IPS DF 6.9 (cell line): ENCODE results near the gene CENPA.
"Not testable (repeated sequence)": the region's sequence is repeated elsewhere in the genome, so short reads cannot be mapped to it uniquely, and the experiment has no call there.

Experiments
- DNase-seq: peaks from one replicate; pipeline ENCODE4 v3.0.0-alpha.2; 2013; ENCODE audit warnings: low read depth, low spot score
- H3K27ac ChIP-seq: one replicate; pipeline ENCODE4 v1.5.1; 2013; ENCODE audit warnings: low read length, control low read depth
- H3K27me3 ChIP-seq: 2 replicates; pipeline ENCODE4 v1.6.1; 2013; ENCODE audit warnings: mild to moderate bottlenecking, low read length; ENCODE audit not compliant: control insufficient read depth, insufficient read depth
- H3K36me3 ChIP-seq: 2 replicates; pipeline ENCODE4 v1.6.1; 2013; ENCODE audit warnings: low read length; ENCODE audit not compliant: control insufficient read depth, insufficient read depth
- H3K4me1 ChIP-seq: 2 replicates; pipeline ENCODE4 v1.6.1; 2013; ENCODE audit warnings: low read length; ENCODE audit not compliant: control insufficient read depth, insufficient read depth
- H3K4me3 ChIP-seq: 2 replicates; pipeline ENCODE4 v1.5.1; 2013; ENCODE audit warnings: mild to moderate bottlenecking, low read length
- H3K9me3 ChIP-seq: 2 replicates; pipeline ENCODE4 v1.6.1; 2013; ENCODE audit warnings: low read length, inconsistent platforms; ENCODE audit not compliant: control insufficient read depth, insufficient read depth
- WGBS: extraction: QIAGEN DNeasy Blood & Tissue Kit; methylation state at CpG from one replicate; pipeline ENCODE4 v1.1.7; 2013; ENCODE audit warnings: mixed read lengths, missing lambda C conversion rate; ENCODE audit not compliant: insufficient read length, insufficient coverage; 5-methylcytosine and 5-hydroxymethylcytosine counted together

CENPA gene

DNA sequence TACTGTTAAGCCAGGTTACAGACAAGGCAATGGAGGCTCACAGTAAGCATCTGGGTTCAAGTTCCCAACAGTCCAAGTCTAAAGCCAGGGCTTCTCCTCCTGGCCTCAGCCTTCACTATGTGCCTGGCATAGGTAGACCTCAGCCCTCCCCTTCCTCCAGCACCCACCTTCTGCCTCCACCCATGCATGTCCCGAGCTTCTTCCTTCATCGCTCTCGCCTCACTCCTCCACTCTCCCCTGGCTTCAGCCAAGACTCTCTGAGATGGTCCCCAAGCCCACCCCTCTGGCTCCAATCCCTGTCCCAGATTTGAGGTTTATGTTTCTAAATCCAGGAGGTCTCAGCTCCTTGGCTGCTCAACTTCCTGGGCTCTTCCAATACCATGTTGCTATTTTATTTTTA lies 26.9 kb downstream of the CENPA start:
- H3K4me3 ChIP-seq: no peak overlapping the region
- no peaks in the 10 kb centered on the region for H3K36me3 ChIP-seq
- no peaks in the 10 kb centered on the region for H3K9me3 ChIP-seq
- no peak for DNase-seq
- WGBS: no CpG with 5 or more reads among the region's 3 CpGs
- H3K27me3 ChIP-seq: no peaks in the 10 kb centered on the region
- H3K4me1 ChIP-seq: no peaks in the 10 kb centered on the region
- H3K27ac ChIP-seq: no peak overlapping the region

DNA sequence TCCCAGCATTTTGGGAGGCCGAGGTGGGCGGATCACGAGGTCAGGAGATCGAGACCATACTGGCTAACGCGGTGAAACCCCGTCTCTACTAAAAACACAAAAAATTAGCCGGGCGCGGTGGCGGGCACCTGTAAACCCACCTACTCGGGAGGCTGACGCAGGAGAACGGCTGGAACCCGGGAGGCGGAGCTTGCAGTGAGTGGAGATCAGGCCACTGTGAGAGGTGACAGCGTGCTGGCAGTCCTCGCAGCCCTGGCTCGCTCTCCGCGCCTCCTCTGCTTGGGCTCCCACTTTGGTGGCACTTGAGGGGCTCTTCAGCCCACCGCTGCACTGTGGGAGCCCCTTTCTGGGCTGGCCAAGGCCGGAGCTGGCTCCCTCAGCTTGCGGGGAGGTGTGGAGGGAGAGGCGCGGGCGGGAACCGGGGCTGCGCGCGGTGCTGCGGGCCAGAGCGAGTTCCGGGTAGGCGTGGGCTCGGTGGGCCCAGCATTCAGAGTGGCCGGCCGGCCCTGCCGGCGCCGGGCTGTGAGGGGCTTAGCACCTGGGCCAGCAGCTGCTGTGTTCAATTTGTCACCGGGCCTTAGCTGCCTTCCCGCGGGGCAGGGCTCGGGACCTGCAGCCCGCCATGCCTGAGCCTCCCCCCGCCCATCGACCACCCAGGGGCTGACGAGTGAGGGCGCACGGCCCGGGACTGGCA lies 28.4 kb downstream of the CENPA start:
- WGBS: no CpG with 5 or more reads among the region's 52 CpGs

DNA sequence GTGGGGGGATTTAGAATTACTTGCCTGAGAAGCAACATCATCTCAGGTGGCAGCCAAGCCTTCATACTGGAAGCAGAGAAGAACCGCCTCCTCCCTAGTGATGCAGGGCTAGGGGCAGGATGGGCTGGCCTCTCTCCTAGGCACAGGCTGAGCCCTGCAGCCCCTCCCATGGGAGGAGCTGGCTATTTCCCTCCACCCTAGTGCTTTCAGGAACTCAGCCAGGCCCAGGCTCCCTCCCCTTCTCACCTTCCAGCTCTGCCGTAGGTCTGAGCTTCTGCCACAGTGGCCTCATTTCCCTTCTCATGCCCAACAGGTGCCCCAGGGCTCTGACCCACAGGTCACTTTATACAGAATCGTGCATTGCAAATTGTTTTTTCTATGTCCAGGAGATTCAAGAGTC lies 31.0 kb downstream of the CENPA start:
- DNase-seq: peak; percentile 20

More for the DNA sequence above, 28.4 kb downstream of the CENPA start:
- DNase-seq, H3K9me3 ChIP-seq, H3K27me3 ChIP-seq, H3K36me3 ChIP-seq, H3K27ac ChIP-seq, H3K4me3 ChIP-seq, H3K4me1 ChIP-seq: not testable (repeated sequence)

DNA sequence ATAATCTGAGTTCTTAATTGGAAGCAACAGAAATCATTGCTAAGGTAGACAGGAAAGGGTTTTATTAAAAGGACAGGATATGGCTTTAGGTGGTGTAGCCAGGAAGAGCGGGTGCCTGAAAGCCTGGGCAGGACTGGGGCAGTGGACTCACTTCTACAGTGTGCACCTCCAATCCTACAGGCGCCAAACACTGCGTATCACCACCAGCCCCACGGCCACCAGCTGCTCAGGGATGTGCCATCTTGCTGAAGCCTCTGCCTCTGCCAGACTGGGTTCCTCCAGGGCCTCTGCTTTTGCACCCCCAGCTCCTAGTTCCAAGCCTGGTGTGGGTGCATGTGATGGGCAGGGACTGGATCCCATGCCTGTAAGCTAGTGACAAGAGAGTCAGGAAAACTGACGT lies 32.4 kb downstream of the CENPA start:
- H3K9me3 ChIP-seq: no peaks in the 10 kb centered on the region
- H3K27ac ChIP-seq: no peak overlapping the region
- H3K27me3 ChIP-seq: no peaks in the 10 kb centered on the region
- no CpG with 5 or more reads among the region's 5 CpGs for WGBS
- peaks cover 2% of the 10 kb centered on the region; the same call in 1 of the 2 replicates for H3K4me1 ChIP-seq
- DNase-seq: no peak
- H3K36me3 ChIP-seq: no peaks in the 10 kb centered on the region
- no peak overlapping the region for H3K4me3 ChIP-seq

More for the DNA sequence above, 31.0 kb downstream of the CENPA start:
- no peak overlapping the region for H3K4me3 ChIP-seq
- peaks cover 2% of the 10 kb centered on the region; the same call in 1 of the 2 replicates for H3K4me1 ChIP-seq
- H3K36me3 ChIP-seq: no peaks in the 10 kb centered on the region
- no peaks in the 10 kb centered on the region for H3K27me3 ChIP-seq
- no CpG with 5 or more reads among the region's 3 CpGs for WGBS
- no peak overlapping the region for H3K27ac ChIP-seq
- no peaks in the 10 kb centered on the region for H3K9me3 ChIP-seq

DNA sequence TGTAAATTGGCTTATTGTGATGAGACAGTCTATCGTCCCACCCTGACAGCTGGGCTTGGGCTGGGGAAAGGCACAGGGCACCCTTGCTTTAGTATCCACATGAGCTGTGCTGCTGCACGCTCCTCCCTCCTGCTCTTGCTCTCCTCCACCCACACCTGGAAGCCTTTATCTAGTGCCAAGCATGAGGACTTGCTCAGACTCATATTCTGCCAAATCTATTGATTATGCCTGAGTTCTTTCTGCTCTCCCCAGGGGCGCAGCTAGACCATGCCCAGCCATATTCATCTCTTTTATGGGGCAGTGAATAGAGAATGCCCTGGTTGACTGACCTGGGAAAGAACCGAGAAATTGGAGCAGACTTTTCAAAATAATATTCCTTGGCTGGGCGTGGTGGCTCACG lies 33.1 kb downstream of the CENPA start:
- WGBS: no CpG with 5 or more reads among the region's 6 CpGs
- Histone ChIP-seq H3K4me3 (no peak overlapping the region), H3K9me3 (no peaks in the 10 kb centered on the region), H3K27ac (no peak overlapping the region), H3K27me3 (no peaks in the 10 kb centered on the region), H3K36me3 (no peaks in the 10 kb centered on the region), H3K4me1 (peaks cover 2% of the 10 kb centered on the region; the same call in 1 of the 2 replicates)
- no peak for DNase-seq

DNA sequence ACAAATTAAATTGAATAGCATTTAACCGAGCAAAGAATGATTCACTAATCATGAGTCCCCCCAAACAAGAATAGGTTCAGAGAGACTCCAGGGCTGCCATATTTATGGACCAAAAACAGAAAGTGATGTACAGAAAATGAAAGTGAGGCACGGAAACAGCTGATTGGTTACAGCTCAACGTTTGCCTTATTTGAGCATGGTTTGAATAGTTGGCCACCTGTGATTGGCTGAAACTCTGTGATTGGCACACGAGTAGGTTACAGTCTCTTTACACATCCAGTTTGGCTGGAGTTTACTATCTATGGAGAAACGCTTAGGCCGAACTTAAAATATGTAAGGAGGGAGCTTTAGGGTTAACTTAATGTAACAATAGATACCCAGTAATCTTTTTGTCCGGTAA lies 35.1 kb downstream of the CENPA start:
- no CpG with 5 or more reads among the region's 7 CpGs for WGBS

DNA sequence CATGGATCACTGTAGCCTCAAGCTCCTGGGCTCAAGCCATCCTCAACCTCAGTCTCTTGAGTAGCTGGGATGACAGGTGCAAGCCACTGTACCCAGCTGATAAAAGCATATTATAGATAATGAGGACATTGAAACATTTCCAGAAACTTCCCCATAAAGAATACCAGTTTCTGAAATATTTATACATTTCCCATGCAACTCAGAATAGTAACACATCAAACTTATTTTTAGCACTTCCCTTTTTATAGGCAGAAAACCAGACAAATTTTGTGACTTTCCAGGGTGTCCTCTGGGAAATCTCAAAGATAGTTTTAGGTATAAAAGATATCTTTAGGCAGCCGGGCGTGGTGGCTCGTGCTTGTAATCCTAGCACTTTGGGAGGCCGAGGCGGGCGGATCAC lies 37.0 kb downstream of the CENPA start:
- H3K27me3 ChIP-seq: no peaks in the 10 kb centered on the region
- no peaks in the 10 kb centered on the region for H3K36me3 ChIP-seq
- H3K27ac ChIP-seq: no peak overlapping the region
- no peak overlapping the region for H3K4me3 ChIP-seq
- DNase-seq: no peak
- WGBS: no CpG with 5 or more reads among the region's 6 CpGs
- H3K4me1 ChIP-seq: peaks cover 2% of the 10 kb centered on the region; the same call in 1 of the 2 replicates
- H3K9me3 ChIP-seq: no peaks in the 10 kb centered on the region

More for the DNA sequence above, 35.1 kb downstream of the CENPA start:
- no peaks in the 10 kb centered on the region for H3K9me3 ChIP-seq
- peaks cover 2% of the 10 kb centered on the region; the same call in 1 of the 2 replicates for H3K4me1 ChIP-seq
- DNase-seq: no peak
- H3K27me3 ChIP-seq: no peaks in the 10 kb centered on the region
- H3K36me3 ChIP-seq: no peaks in the 10 kb centered on the region
- H3K27ac ChIP-seq: no peak overlapping the region
- H3K4me3 ChIP-seq: no peak overlapping the region

DNA sequence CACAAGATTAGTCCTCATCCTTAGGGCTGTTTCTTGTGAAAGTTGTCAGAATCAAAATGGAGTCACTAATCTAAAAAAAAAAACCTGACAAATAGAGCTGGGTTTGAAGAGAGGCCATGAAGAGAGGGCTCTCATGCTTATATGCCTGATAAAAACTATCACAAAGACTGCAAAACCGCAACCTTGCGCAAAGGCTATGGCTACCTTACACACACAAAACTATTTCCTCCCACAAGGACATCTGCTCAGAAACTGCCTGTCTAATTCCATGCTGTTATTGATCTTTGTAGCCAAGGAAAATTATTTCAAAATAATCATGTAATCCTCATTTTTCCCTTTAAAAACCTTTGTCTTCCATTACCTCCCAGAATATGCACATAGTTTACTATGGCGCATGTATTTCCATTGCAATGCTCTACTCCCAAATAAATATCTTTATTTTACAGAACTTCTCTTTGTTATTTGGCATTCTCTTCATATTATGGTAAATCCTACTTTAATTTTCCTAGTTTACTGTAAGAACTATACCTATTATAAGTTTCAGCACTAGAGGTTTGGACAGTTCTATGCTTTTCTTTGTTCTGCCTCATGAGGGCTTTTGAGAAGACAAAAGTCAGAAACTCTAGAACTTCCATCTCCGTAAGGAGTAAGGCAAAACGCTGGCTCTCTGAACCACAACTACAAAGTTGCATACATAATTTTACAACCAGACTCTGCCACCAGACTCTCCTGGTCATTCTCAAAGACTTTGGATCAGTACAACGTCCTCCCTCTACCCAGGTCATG lies 52.5 kb downstream of the CENPA start:
- DNase-seq: no peak
- Histone ChIP-seq H3K27me3 (no peaks in the 10 kb centered on the region), H3K4me3 (no peak overlapping the region), H3K9me3 (no peaks in the 10 kb centered on the region), H3K27ac (no peak overlapping the region), H3K4me1 (no peaks in the 10 kb centered on the region), H3K36me3 (no peaks in the 10 kb centered on the region)
- no CpG with 5 or more reads among the region's 6 CpGs for WGBS

DNA sequence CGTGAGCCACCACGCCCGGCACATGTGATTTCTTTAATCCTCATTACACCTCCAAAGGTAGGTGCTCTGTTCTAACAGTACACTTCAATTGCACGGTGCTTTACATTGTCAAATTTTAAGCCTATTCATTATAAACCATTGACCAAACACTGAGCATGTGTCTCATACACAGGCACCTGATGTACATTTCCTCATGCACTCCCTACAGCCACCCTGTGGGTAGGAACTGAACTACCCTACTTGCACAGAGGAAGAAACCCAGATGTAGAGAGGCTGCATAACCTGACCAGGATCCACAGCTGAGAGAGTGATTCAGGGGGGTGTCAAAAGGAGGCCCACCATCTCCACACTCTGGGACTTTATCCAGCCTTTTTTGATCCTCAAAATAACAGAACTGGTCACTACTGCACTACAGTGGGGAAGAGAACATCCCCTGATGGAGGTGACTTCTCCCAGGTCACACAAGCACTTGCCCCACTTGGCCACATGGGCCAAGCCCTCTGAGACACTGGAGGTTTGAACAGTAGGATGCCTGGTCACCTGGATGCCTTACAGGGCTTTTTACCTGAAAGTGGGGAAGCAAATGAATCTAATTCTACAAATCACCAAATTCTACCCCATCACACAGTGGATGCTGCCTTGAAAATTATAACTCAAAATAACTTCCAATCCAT lies 55.2 kb downstream of the CENPA start:
- Histone ChIP-seq H3K4me3 (no peak overlapping the region), H3K27me3 (peaks cover 4% of the 10 kb centered on the region; the same call in 1 of the 2 replicates), H3K9me3 (no peaks in the 10 kb centered on the region), H3K27ac (no peak overlapping the region), H3K36me3 (no peaks in the 10 kb centered on the region), H3K4me1 (no peaks in the 10 kb centered on the region)
- no peak for DNase-seq
- no CpG with 5 or more reads among the region's 4 CpGs for WGBS

DNA sequence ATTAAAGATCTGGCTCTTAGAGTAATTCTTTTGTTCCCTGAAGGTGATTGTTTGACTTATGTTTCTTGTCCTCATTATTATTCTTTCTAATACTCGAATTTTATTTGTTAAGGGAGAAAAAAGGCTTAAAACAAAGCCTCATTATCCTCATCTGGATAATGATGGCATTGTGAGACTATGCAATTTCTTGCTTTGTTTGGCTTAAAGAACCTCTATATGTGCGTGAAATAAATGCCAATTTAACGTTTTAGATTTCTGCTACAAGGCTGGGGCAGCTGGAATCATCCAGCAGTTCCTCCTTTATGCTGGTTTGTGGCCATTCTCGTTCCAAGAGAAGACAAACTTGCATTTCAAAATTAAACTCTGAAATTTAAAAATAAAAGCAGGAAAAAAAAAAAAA lies 57.2 kb downstream of the CENPA start:
- DNase-seq: no peak
- H3K4me3 ChIP-seq: no peak overlapping the region
- no CpG with 5 or more reads among the region's 4 CpGs for WGBS
- H3K27me3 ChIP-seq: peaks cover 10% of the 10 kb centered on the region; the same call in 1 of the 2 replicates
- no peaks in the 10 kb centered on the region for H3K4me1 ChIP-seq
- H3K36me3 ChIP-seq: no peaks in the 10 kb centered on the region
- H3K27ac ChIP-seq: no peak overlapping the region
- H3K9me3 ChIP-seq: no peaks in the 10 kb centered on the region
